GM19372 (cell line): ENCODE results near the gene RPL27.
"Not testable (repeated sequence)": the region's sequence is repeated elsewhere in the genome, so short reads cannot be mapped to it uniquely, and the experiment has no call there.

Source experiments
- ATAC-seq: cut with Tn5 transposase; IDR thresholded peaks from one replicate; pipeline ENCODE4 v1.9.1; 2021; ENCODE audit warnings: mild to moderate bottlenecking, low read depth, moderate library complexity; ENCODE audit not compliant: unreplicated experiment

Gene RPL27

GRCh38 chr17:42991471-42991870, 6.7 kb upstream of the RPL27 start:
- ATAC-seq, result no peak

- ATAC-seq, result no peak
These were observed 5.3 kb upstream of the RPL27 start for GRCh38 chr17:42992872-42993271.

GRCh38 chr17:42993913-42994312, 4.3 kb upstream of the RPL27 start:
- ATAC-seq, result not testable (repeated sequence)

- no peak for ATAC-seq
These were observed 732 bp upstream of the RPL27 start for GRCh38 chr17:42997390-42997983.

DNA sequence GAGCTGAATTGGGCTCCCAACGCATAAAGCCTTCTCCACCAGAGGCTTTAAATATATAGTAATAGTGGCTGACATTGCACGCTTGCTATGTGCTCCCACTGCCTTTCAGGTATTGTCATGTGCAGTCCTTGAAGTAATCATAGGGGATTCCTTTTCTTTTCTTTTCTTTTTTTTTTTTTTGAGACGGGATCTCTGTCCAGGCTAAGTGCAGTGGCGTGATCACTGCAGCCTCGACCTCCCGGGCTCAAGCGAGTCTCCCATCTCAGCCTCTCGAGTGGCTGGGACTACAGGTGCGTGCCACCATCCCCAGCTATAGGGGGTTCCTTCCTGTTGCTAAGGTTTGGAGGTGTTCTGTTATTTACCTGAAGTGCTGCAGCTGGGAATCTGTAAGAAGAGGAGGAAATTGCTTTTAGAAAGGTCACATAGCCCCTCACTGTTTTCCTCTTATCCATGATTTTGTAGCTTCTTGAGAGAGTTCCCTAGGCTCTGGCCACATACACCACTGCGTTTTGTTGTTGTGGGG, 845 bp downstream of the RPL27 start:
- no peak for ATAC-seq

DNA sequence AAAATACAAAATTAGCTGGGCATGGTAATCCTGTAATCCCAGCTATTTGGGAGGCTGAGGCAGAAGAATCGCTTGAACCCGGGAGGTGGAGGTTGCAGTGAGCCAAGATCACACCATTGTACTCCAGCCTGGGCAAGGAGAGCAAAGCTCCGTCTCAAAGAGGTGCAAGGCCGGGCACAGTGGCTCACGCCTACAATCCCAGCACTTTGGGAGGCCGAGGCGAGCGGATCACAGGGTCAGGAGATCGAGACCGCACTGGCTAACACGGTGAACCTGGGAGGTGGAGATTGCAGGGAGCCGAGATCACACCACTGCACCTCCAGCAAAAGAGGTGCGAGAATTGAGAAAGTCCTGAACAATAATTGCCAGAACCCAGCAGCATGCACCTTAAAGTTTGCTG, 2.7 kb downstream of the RPL27 start:
- ATAC-seq, result not testable (repeated sequence)

GRCh38 chr17:43003542-43004172, 5.4 kb downstream of the RPL27 start:
- ATAC-seq, result no peak

- ATAC-seq, result no peak
These were observed 8.7 kb downstream of the RPL27 start, which contains the start of gene IFI35 for GRCh38 chr17:43006639-43007551. IFI35 (plus strand) TSS chr17:43006784; CDS start chr17:43006948, 164 bp downstream.

- no peak for ATAC-seq
These were observed 12.6 kb downstream of the RPL27 start for GRCh38 chr17:43010667-43011308.

DNA sequence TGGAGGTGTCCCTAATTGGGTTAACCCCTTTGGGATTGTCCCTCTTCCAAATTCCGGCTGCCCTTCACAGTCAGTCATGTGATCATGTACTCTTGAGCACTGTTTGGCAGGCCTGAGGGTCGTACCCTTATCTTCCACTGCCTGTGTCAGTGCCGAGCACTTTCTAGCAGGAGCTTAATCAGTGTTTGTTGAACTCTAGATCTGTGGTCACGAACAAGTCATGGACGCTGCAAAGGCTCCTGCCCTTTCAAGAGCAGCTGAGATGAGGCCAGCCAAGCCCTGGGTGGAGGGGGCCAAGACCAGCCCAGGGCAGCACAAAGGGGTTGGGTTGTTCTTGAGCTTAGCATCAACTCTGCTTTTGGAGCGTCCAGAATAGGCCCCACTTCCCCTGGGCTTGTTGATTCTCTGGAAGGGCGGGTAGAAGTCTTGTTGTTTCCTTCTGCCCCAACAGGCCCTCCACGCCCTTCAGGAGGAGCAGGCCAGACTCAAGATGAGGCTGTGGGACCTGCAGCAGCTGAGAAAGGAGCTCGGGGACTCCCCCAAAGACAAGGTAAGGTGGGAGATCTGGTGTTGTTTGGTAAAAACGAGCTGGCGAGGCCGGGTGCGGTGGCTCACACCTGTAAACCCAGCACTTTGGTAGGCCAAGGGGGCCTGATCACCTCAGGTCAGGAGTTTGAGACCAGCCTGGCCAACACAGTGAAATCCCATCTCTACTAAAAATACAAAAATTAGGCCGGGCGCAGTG, 13.7 kb downstream of the RPL27 start:
- ATAC-seq, result no peak

DNA sequence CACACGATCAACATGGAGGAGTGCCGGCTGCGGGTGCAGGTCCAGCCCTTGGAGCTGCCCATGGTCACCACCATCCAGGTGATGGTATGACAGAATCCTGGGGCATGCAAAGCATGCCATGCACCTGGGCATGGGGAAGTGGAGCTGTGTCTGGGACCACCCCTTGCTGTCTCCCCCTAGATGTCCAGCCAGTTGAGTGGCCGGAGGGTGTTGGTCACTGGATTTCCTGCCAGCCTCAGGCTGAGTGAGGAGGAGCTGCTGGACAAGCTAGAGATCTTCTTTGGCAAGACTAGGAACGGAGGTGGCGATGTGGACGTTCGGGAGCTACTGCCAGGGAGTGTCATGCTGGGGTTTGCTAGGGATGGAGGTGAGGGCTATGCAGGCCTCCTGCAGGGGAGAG, 15.1 kb downstream of the RPL27 start:
- ATAC-seq, result no peak

DNA sequence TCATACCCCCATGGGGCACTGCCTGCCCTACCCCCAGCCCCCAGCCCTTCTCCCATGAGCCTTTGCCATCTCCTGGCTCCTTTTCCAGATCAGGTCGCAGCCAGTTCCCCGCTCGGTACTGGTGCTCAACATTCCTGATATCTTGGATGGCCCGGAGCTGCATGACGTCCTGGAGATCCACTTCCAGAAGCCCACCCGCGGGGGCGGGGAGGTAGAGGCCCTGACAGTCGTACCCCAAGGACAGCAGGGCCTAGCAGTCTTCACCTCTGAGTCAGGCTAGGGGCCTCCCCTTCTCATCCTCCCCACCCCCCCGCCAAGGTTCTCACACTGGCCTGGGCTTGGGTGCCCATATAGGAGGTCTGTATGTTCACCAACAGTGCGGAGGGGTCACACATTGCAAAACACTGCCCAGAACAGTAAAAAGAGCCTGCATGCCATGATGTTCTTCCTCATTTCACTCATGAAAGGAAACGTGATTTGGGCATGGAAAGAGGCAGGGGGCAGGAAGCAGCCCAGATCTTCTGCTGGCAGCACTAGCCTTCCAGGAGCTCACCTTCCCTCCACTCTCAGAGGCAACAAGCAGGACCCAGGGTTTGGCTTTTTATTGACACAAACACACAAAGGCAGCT, 15.9 kb downstream of the RPL27 start:
- ATAC-seq, result no peak

DNA sequence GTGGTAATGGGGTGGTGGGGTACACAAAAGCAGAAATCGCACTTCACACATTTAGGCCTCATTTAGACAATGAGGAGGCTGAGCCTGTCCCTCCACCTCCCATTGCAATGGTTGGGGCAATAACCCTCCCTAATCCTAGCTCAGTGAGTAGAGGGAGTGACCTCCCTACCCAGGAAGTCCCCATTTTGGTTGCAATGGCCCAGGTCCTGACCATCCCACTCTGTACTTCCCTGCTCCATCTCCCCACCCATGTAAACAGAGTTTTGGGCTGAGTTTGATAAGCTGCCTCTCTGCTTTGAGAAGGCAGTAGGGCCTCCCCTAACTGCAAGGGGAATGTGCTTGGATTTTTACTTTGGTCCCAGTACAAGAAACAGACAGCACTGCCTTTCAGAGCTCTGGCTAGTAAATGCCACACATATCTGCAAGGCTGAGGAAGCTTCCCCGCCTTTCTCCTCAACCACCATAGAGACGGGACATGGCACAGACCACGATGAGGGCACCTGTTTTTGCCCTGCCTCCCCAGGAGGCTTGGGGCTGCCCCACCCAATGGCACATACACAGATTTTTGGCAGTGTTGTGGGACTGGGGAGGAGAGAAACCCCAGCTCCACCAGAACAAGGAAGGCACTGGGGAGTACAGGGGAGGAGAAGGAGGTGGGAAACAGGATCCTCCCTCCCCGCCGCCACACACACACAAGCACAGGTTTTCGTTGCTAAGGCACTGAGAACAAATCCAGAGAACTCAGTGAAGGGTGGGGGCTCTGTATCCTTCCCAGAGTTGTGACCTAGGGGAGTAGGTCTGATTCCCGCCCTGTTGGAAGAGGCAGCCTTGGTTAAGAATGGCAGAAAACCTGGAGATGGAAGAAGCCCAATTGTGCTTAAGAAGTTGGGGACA, 16.7 kb downstream of the RPL27 start:
- ATAC-seq, result no peak

DNA sequence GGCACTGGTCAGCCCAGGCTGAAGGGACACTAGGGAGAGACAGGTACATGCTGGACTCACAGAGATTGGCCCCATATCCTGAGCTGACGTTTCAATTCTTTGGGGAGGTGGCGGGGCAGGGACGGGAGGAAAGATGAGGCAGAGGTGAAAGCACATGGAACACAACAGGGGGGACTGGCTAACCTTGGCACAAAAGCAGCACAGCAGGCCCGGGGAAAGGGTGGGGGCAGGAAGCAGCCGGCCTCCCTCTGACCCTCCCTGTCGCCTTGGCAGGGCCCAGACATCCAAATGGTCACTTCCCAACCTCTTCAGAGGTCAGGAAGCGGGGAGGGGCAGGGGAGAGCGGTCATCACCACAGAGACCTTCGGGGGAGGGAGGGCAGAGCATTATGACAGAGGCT, 17.4 kb downstream of the RPL27 start:
- no peak for ATAC-seq

DNA sequence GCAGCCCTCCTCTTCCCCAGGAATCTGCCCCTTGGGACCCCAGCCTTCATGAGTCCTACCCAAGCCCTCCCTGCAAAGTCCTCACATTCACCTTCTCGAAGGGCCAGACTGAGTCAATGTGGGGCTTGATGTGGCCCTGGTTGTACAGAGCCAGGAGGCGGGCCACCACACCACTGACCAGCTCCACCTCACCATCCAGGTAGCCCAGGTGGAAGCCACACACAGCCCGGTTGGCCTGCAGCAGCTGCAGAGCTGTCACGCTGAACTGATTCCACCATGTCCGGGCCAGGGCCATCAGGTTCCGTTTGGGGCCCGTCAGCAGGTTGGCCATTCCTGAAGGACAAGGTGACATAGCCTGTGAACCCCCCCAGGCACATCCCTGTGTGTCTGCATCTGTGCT, 18.0 kb downstream of the RPL27 start:
- no peak for ATAC-seq

DNA sequence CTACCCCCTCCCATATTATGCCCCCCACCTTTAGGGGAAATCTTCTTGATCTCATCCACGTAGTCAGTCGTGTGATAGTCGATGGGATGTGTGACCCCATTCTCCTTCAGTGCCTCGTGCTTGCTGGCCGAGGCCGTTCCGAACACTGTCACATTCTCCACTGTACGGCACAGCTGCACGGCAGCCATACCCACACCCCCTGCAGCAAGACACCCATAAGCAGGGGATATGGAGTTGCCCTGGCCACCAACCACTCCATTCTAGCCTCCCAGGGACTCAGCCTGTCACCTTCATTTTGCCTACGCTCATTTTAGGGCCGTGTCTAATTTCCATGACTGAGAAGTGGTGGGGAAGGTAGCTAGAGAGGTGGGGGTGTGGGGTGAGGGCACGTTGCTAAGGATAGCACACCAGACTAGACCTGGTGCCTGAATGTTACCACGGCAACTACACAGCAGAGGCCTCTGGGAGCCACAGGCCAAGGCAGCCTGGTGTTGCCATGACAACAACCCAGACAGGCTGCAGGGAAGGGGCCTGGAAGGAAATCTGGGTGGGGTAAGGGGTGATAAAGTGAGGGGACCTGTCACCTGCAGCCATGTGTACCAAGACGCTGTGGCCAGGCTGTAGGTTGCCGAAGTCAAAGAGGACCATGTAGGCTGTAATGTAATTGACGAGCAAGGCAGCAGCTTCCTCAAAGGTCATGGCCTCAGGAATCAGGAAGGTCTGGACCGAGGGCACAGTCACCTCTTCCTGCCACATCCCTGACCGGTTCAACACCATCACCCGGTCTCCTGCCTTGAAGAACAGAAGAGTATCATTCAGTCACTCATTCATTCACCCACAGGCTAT, 20.0 kb downstream of the RPL27 start:
- no peak for ATAC-seq

- ATAC-seq, result no peak
These were observed 20.7 kb downstream of the RPL27 start for GRCh38 chr17:43018932-43019331.

GRCh38 chr17:43019418-43019817, 21.2 kb downstream of the RPL27 start:
- no peak for ATAC-seq
